Measurements from ENCODE around the gene GNAQ. TPM values are rescaled to one million over a fixed set of nuclear protein-coding genes. Genes with fewer than 3 reads are reported as not detected.
A peak's percentile ranks its signal among the peaks of the same experiment; 100 is the strongest.
"Not testable (repeated sequence)": the region's sequence is repeated elsewhere in the genome, so short reads cannot be mapped to it uniquely, and the experiment has no call there.

The GNAQ gene
- total RNA-seq, 2 experiments from 2014 or later, result 22.8 to 24.7 TPM

DNA sequence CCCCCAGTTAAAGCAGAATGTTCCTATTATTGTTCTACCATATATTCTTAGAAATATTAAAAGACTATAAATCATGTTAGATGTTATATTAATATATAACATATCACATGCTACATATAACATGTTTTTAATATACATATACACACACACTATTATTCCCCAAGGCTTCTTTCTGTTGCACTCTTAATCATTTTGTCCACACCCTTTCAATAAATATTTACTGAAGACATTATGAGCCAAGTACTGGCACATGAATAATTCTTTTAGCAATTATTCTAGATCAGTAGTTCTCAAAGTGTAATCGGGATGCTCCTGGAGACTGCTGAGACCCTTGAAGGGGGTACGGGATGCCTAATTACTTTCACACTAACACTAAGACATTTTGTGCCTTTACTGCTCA, 143.9 kb downstream of the GNAQ start:
- peaks cover 36% of the 10 kb centered on the region for H3K4me1 Mint-ChIP-seq
- H3K27ac Mint-ChIP-seq, result no peak overlapping the region
- ATAC-seq (no peak), DNase-seq (no peak)
- no peaks in the 10 kb centered on the region for H3K9me3 Mint-ChIP-seq (ENCODE audit: low read depth)
- peaks cover 6% of the 10 kb centered on the region for H3K36me3 Mint-ChIP-seq (ENCODE audit: low read depth)
- no peaks in the 10 kb centered on the region for H3K27me3 Mint-ChIP-seq
- intact Hi-C loops (cut with DNase I, micrococcal nuclease), result no loop called here
- H3K4me3 Mint-ChIP-seq, result no peak overlapping the region
- ChIA-PET POLR2A (no interaction called here), CTCF (interaction anchor here (0.9 kb wide), 1 partner anchor 54 kb away, joined by 3 read pairs; no protein-coding TSS in a partner anchor)

DNA sequence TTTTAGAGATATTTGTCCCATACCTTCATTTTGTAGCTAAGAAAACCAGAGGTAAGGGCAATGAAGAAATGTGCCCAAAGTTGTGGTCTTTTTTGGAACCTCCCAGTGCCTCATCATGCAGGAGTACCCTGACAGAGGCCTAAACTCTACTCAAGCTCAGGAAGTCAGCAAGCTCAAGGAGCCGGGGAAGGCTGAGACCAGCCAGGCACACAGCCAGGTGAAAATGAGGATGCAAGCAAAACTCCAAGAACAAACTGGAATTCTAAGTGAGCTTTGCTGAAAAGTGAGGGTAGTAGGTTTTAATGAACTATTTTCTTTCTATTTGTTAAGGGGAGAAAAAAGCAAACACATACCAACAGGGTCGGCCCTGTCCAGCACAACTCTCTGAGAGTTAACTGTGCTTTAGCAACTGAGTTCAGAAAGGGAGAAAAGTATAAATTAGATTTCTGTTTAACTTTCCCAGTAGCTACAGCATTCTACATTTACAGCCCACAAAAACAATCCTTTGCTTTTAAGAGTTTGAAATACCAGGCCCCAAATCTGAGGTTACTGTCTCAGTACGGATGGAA, 146.4 kb downstream of the GNAQ start:
- Mint-ChIP-seq H3K4me3 (no peak overlapping the region), H3K36me3 (ENCODE audit: low read depth) (peaks cover 6% of the 10 kb centered on the region), H3K27me3 (no peaks in the 10 kb centered on the region), H3K27ac (no peak overlapping the region), H3K9me3 (ENCODE audit: low read depth) (no peaks in the 10 kb centered on the region), H3K4me1 (peaks cover 26% of the 10 kb centered on the region)
- POLR2A ChIA-PET, result no interaction called here
- CTCF ChIA-PET, result interaction anchor here (0.7 to 1.8 kb wide), 4 partner anchors 12 to 150 kb away, joined by 3 to 8 read pairs (median 4); no protein-coding TSS in a partner anchor
- DNase-seq (no peak), ATAC-seq (no peak)
- intact Hi-C loops (cut with DNase I, micrococcal nuclease), result no loop called here

DNA sequence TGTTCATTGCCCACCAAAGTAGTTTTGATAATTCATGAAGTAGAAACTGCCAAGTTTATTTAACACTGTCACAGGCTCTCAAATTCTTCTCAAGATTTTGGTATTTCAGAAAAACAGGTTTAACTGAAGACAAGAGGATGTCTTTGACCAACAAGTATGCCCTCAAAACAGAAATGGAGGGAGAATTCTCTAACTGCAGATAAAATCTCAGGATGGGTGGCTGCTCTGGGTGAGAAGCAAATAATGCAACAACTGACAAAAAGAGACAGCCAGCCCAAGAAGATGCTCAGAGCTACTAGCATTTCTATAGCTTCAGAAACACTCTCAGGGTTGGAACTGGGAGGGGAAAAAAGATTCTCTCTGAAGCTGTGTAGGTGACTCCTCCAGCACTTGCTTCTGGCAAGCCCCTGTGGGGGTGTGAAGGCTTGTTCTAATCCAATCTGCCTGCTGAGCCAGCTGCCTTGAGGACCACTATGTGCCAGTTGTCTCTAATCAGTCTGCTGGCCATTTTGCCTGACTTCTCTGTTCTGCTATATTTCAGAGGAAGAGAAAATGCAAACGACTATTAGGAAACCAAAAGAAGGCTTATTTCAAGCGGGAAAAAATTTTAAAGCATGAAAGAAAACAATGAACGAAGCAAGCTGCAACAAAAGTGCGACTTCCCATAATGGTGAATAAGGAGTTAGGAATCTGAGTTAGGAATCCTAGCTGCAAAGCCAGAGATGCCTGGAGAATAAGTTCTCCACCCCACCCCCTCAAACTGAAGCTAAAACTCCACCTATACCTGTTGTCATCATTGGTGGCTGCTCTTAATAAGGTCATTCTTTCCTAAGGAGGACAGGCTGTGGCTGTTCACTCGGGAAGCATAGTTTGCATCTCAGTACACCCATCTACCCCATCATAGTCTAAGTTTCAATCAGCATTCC, 147.5 kb downstream of the GNAQ start:
- Mint-ChIP-seq H3K9me3 (ENCODE audit: low read depth) (no peaks in the 10 kb centered on the region), H3K4me1 (peaks cover 26% of the 10 kb centered on the region), H3K27ac (peak overlapping the region; percentile 47), H3K36me3 (ENCODE audit: low read depth) (no peaks in the 10 kb centered on the region), H3K4me3 (no peak overlapping the region), H3K27me3 (no peaks in the 10 kb centered on the region)
- ChIA-PET CTCF (interaction anchor here (0.7 to 1.8 kb wide), 3 partner anchors 13 to 151 kb away, joined by 3 to 8 read pairs (median 6); no protein-coding TSS in a partner anchor), POLR2A (no interaction called here)
- DNase-seq, result peak; percentile 18
- intact Hi-C loops (cut with DNase I, micrococcal nuclease), result no loop called here
- ATAC-seq, result no peak

GRCh38 chr9:77883133-77883532, 148.5 kb downstream of the GNAQ start:
- no peaks in the 10 kb centered on the region for H3K9me3 Mint-ChIP-seq (ENCODE audit: low read depth)
- DNase-seq (peak; percentile 29), ATAC-seq (peak; percentile 98)
- H3K4me3 Mint-ChIP-seq, result no peak overlapping the region
- no peaks in the 10 kb centered on the region for H3K27me3 Mint-ChIP-seq
- H3K36me3 Mint-ChIP-seq (ENCODE audit: low read depth), result no peaks in the 10 kb centered on the region
- H3K27ac Mint-ChIP-seq, result peak overlapping the region; percentile 47
- H3K4me1 Mint-ChIP-seq, result peaks cover 26% of the 10 kb centered on the region
- intact Hi-C loops (cut with DNase I, micrococcal nuclease), result no loop called here
- CTCF ChIA-PET, result interaction anchor here (1.5 kb wide), 1 partner anchor 9 kb away, joined by 5 read pairs; no protein-coding TSS in a partner anchor
- POLR2A ChIA-PET, result no interaction called here

DNA sequence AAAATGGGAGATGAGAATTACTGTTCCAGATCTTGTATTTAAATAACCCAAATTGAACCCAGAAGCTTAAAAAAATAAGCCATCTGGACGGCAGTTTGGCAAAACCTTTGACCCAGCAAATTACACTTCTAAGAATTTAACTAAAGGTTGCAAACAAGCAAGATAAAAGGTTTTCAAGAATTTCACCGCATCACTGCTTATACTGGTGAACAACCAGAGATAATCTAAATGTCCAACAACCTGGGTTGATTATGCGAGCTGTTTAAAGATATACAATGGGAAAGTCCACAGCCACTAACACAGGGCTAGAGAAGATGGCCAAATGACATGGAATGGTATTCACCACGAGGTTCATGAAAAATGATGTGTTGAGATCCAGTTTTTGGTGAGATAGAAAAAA, 149.3 kb downstream of the GNAQ start:
- no peaks in the 10 kb centered on the region for H3K9me3 Mint-ChIP-seq (ENCODE audit: low read depth)
- H3K36me3 Mint-ChIP-seq (ENCODE audit: low read depth), result peaks cover 2% of the 10 kb centered on the region
- POLR2A ChIA-PET, result no interaction called here
- DNase-seq, result no peak
- peaks cover 26% of the 10 kb centered on the region for H3K4me1 Mint-ChIP-seq
- H3K4me3 Mint-ChIP-seq, result no peak overlapping the region
- H3K27ac Mint-ChIP-seq, result no peak overlapping the region
- no peaks in the 10 kb centered on the region for H3K27me3 Mint-ChIP-seq
- intact Hi-C loops (cut with DNase I, micrococcal nuclease), result no loop called here
- ATAC-seq, result no peak
- CTCF ChIA-PET, result interaction anchor here (0.6 to 3.0 kb wide), 4 partner anchors 10 to 153 kb away, joined by 3 to 9 read pairs (median 4); no protein-coding TSS in a partner anchor

GRCh38 chr9:77881634-77882033, 150.0 kb downstream of the GNAQ start:
- intact Hi-C loops (cut with DNase I, micrococcal nuclease); H3K9me3 Mint-ChIP-seq (ENCODE audit: low read depth); POLR2A ChIA-PET; DNase-seq; ATAC-seq; H3K4me3 Mint-ChIP-seq; H3K36me3 Mint-ChIP-seq (ENCODE audit: low read depth); H3K27me3 Mint-ChIP-seq; H3K27ac Mint-ChIP-seq: not testable (repeated sequence)
- CTCF ChIA-PET, result interaction anchor here (3.0 kb wide), 1 partner anchor 154 kb away, joined by 9 read pairs; no protein-coding TSS in a partner anchor
- peaks cover 26% of the 10 kb centered on the region for H3K4me1 Mint-ChIP-seq

DNA sequence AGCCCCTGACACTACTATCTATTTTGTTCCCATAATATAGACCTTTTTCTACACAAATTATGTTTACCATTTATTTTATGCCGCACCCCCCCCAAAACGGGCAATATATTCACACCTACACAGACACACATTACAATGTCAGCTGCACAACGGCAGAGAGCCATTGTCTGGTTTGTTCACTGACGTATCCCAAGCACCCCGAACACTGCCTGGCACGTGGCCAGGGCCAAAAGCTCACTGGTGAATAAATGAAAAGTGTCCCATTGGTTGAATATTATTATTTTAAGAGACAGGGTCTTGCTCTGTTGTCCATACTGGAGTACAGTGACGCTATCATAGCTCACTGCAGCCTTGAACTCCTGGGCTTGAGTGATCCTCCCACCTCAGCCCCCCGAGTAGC, 150.5 kb downstream of the GNAQ start:
- CTCF ChIA-PET, result interaction anchor here (0.5 to 3.0 kb wide), 2 partner anchors 154 to 905 kb away, joined by 3 to 9 read pairs; no protein-coding TSS in a partner anchor
- ATAC-seq (no peak), DNase-seq (no peak)
- Mint-ChIP-seq H3K36me3 (ENCODE audit: low read depth) (peaks cover 2% of the 10 kb centered on the region), H3K4me1 (peaks cover 26% of the 10 kb centered on the region), H3K27ac (no peak overlapping the region), H3K4me3 (no peak overlapping the region), H3K9me3 (ENCODE audit: low read depth) (no peaks in the 10 kb centered on the region), H3K27me3 (no peaks in the 10 kb centered on the region)
- POLR2A ChIA-PET, result no interaction called here
- intact Hi-C loops (cut with DNase I, micrococcal nuclease), result no loop called here

DNA sequence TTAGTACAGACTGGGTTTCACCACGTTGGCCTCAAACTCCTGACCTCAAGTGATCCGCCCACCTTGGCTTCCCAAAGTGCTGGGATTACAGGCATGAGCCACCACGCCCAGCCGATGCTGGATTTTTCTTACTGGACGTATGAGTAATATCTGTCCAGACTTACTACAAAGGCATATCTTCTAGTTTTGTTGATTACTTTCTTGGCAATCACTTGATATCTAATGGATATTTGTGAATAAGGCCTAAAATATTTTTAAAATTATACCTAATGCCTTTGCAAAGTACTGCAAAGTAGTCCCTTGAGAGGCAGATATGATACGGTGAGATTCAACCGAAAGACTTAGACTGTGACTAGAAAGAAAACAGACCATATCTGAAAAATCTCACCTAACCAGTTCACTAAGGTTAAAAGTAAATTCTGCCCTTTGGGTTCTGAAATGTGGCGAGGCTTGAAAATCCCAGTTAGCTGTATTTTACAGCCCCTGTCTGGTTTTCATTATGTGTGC, 152.1 kb downstream of the GNAQ start:
- Mint-ChIP-seq H3K27ac (no peak overlapping the region), H3K4me1 (peaks cover 21% of the 10 kb centered on the region), H3K9me3 (ENCODE audit: low read depth) (no peaks in the 10 kb centered on the region), H3K27me3 (no peaks in the 10 kb centered on the region), H3K36me3 (ENCODE audit: low read depth) (peaks cover 2% of the 10 kb centered on the region), H3K4me3 (no peak overlapping the region)
- CTCF ChIA-PET, result interaction anchor here (3.0 kb wide), 1 partner anchor 156 kb away, joined by 9 read pairs; no protein-coding TSS in a partner anchor
- ATAC-seq (no peak), DNase-seq (no peak)
- intact Hi-C loops (cut with DNase I, micrococcal nuclease), result no loop called here
- POLR2A ChIA-PET, result no interaction called here

GRCh38 chr9:77878793-77879192, 152.8 kb downstream of the GNAQ start:
- intact Hi-C loops (cut with DNase I, micrococcal nuclease); H3K9me3 Mint-ChIP-seq (ENCODE audit: low read depth); H3K4me3 Mint-ChIP-seq; H3K36me3 Mint-ChIP-seq (ENCODE audit: low read depth); CTCF ChIA-PET; H3K27ac Mint-ChIP-seq; ATAC-seq; POLR2A ChIA-PET; H3K27me3 Mint-ChIP-seq; DNase-seq: not testable (repeated sequence)
- H3K4me1 Mint-ChIP-seq, result peaks cover 14% of the 10 kb centered on the region

DNA sequence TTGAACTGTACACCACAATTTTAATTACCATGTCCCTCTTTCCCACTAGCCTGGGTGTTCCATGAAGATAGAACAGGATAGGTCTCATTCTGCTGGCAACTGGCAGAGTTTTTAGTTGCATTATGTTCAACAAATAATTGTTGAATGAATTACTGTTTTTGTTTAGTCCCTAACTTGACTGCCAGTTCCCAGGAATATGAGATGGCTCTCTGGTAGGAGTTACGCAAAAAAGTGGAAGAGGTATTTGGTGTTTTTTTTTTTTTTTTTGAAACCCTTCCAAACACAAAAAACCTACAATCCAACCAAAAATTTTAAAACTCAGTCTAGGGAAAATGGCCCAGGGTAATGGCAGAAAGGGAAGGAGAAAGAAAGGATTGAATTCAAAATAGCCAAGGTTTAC, 153.6 kb downstream of the GNAQ start:
- no peaks in the 10 kb centered on the region for H3K27me3 Mint-ChIP-seq
- intact Hi-C loops (cut with DNase I, micrococcal nuclease), result no loop called here
- H3K36me3 Mint-ChIP-seq (ENCODE audit: low read depth), result peaks cover 5% of the 10 kb centered on the region
- no peak overlapping the region for H3K27ac Mint-ChIP-seq
- ATAC-seq (no peak), DNase-seq (no peak)
- peaks cover 6% of the 10 kb centered on the region for H3K4me1 Mint-ChIP-seq
- no peak overlapping the region for H3K4me3 Mint-ChIP-seq
- CTCF ChIA-PET, result no interaction called here
- H3K9me3 Mint-ChIP-seq (ENCODE audit: low read depth), result no peaks in the 10 kb centered on the region
- POLR2A ChIA-PET, result no interaction called here

DNA sequence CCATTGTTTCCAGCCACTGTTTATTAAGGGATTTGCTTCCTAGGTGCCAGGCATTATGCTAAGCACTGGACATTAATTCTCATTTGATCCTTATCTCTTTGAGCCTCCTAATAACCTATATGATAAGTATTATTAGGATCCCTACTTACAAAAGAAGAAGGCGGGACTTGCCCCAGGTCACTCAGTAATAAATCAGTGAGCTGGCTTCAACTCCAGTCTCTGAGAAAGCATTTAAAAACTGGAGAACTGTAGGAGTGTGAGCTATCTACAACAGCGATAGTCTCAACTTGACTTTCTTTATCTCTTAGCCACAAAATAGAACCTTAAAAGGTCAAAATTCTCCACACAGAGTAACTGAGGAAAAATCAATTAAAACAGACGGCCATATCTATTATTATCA, 155.0 kb downstream of the GNAQ start:
- Mint-ChIP-seq H3K4me3 (no peak overlapping the region), H3K4me1 (peaks cover 2% of the 10 kb centered on the region), H3K27ac (no peak overlapping the region), H3K9me3 (ENCODE audit: low read depth) (no peaks in the 10 kb centered on the region), H3K36me3 (ENCODE audit: low read depth) (peaks cover 5% of the 10 kb centered on the region), H3K27me3 (no peaks in the 10 kb centered on the region)
- intact Hi-C loops (cut with DNase I, micrococcal nuclease), result no loop called here
- ChIA-PET CTCF (interaction anchor here (0.7 kb wide), 1 partner anchor 17 kb away, joined by 3 read pairs; no protein-coding TSS in a partner anchor), POLR2A (interaction anchor here (0.7 kb wide), 1 partner anchor 230 kb away, joined by 5 read pairs; no protein-coding TSS in a partner anchor)
- ATAC-seq (no peak), DNase-seq (no peak)

Measured in activated CD4-positive, alpha-beta T cell treated with anti-CD3 and anti-CD28 coated beads for 36 hours (primary cell).